HepG2 (cell line): ENCODE results near the gene RIMBP2. TPM values are rescaled to one million over a fixed set of nuclear protein-coding genes. Genes with fewer than 3 reads are reported as not detected.

Experiments used
- ATAC-seq: fragments of 200-7000 bp; cut with Tn5 transposase; 3 replicates; pipeline ENCODE4 v1.9.1; 2020; ENCODE audit warnings: mild to moderate bottlenecking, moderate library complexity
- BruUV-seq: library from RNA; stranded (reverse); fragments of 400-500 nt; replicated peaks from 2 replicates; lab custom pipeline; 2021; lab: Mats Ljungman, UMichigan
- CTCF ChIA-PET: fragments of 300-600 bp; formaldehyde crosslinking; extraction: SDS; loops from one replicate; lab custom pipeline; 2021; ENCODE audit warnings: low total read pairs, inconsistent platforms, low intra/inter-chr PET ratio; lab: Yijun Ruan, JAX
- POLR2A ChIA-PET: fragments of 350-600 bp; sonication (Branson Sonifier 250); formaldehyde crosslinking; loops from one replicate; lab custom pipeline; 2020; ENCODE audit warnings: antibody characterized with exemption, inconsistent platforms; lab: Yijun Ruan, JAX
- DNase-seq: peaks from one replicate; pipeline ENCODE4 v3.0.0-alpha.2; 2015; ENCODE audit warnings: low spot score
- FAIRE-seq: peaks from 3 replicates; lab custom pipeline; 2011; peaks lifted over from hg19 to GRCh38; lab: Jason Lieb, UNC
- H2AFZ ChIP-seq: one replicate; pipeline ENCODE4 v1.6.1; 2011; ENCODE audit warnings: low read length, inconsistent platforms
- H3K27ac ChIP-seq: fragments of 300-600 bp; 3 replicates; pipeline ENCODE4 v1.8.0; 2011; ENCODE audit warnings: mixed run types, mild to moderate bottlenecking, mixed read lengths, low read length, inconsistent platforms; ENCODE audit not compliant: insufficient read depth; ENCODE audit errors: extremely low read length
- H3K27me3 ChIP-seq, 2 experiments: fragments of 200-600 bp in 1 of 2; 2 replicates in 1 of 2; 3 replicates in 1 of 2; pipeline versions ENCODE4 v1.6.0 to v1.8.0; 2011; ENCODE audit warnings: low read length in 2 of 2, mild to moderate bottlenecking in 2 of 2, moderate library complexity in 2 of 2, inconsistent platforms in 1 of 2; ENCODE audit not compliant: insufficient read depth in 2 of 2, control insufficient read depth in 1 of 2
- H3K36me3 ChIP-seq, 2 experiments: fragments of 200-600 bp in 1 of 2; replicated peaks in 1 of 2; 2 replicates in 1 of 2; 3 replicates in 1 of 2; pipeline versions ENCODE4 v1.5.1 to v1.8.0; 2011; ENCODE audit warnings: low read length in 2 of 2, inconsistent platforms in 1 of 2; ENCODE audit not compliant: insufficient read depth in 2 of 2, control insufficient read depth in 1 of 2
- H3K4me1 ChIP-seq: 2 replicates; pipeline ENCODE4 v1.5.1; 2012; ENCODE audit warnings: low read length, inconsistent platforms; ENCODE audit not compliant: insufficient read depth
- H3K4me2 ChIP-seq: 2 replicates; pipeline ENCODE4 v1.6.0; 2011; ENCODE audit warnings: low read depth, low read length, inconsistent platforms
- H3K4me3 ChIP-seq, 3 experiments: fragments of 200-600 bp in 1 of 3; sonication (generic), shearing (Covaris generic) in 1 of 3; replicated peaks in 1 of 3; 2 replicates each; pipeline ENCODE4 v1.5.1; 2011 to 2016; ENCODE audit warnings: low read length in 3 of 3, inconsistent platforms in 2 of 3, low read depth in 2 of 3, mild to moderate bottlenecking in 2 of 3, control low read depth in 1 of 3, mixed read lengths in 1 of 3; ENCODE audit not compliant: insufficient read depth in 1 of 3
- H3K79me2 ChIP-seq: one replicate; pipeline ENCODE4 v1.6.1; 2011; ENCODE audit warnings: low read length, inconsistent platforms; ENCODE audit not compliant: insufficient read depth
- H3K9ac ChIP-seq: 2 replicates; pipeline ENCODE4 v1.6.0; 2011; ENCODE audit warnings: mild to moderate bottlenecking, low read depth, low read length, inconsistent platforms; ENCODE audit not compliant: insufficient read depth
- H3K9me3 ChIP-seq: 2 replicates; pipeline ENCODE4 v1.5.1; 2012; ENCODE audit warnings: mild to moderate bottlenecking, low read length
- H4K20me1 ChIP-seq: 2 replicates; pipeline ENCODE4 v1.6.0; 2011; ENCODE audit warnings: inconsistent platforms, mild to moderate bottlenecking, low read length, moderate library complexity; ENCODE audit not compliant: insufficient read depth
- FIP1L1 ChIP-seq: fragments of 200-400 bp; formaldehyde crosslinking; IDR thresholded peaks from 2 replicates; pipeline ENCODE4 v1.6.1; 2018; ENCODE audit warnings: low read depth, mild to moderate bottlenecking, low read length, moderate library complexity, borderline replicate concordance; ENCODE audit not compliant: insufficient read depth
- MIER2 ChIP-seq: IDR thresholded peaks from 2 replicates; pipeline ENCODE4 v1.6.1; 2016; ENCODE audit warnings: missing biosample characterization, missing genetic modification reagents
- NFYC ChIP-seq: IDR thresholded peaks from 2 replicates; pipeline ENCODE4 v1.6.1; 2016; ENCODE audit warnings: missing genetic modification reagents, missing compliant biosample characterization
- NKX3-1 ChIP-seq: sonication (generic); formaldehyde crosslinking; IDR thresholded peaks from 2 replicates; pipeline ENCODE4 v1.5.0; 2020; ENCODE audit warnings: missing genetic modification reagents
- THRA ChIP-seq: sonication (generic); formaldehyde crosslinking; IDR thresholded peaks from 2 replicates; pipeline ENCODE4 v1.4.0; 2020; ENCODE audit warnings: missing genetic modification reagents, borderline replicate concordance
- ZEB1 ChIP-seq: IDR thresholded peaks from 2 replicates; pipeline ENCODE4 v1.6.1; 2012; ENCODE audit warnings: mild to moderate bottlenecking, low read depth, inconsistent platforms; ENCODE audit not compliant: insufficient replicate concordance
- ZNF879 ChIP-seq: sonication (generic); formaldehyde crosslinking; IDR thresholded peaks from 2 replicates; pipeline ENCODE4 v1.8.1; 2023; ENCODE audit warnings: missing genetic modification reagents
- ZNF883 ChIP-seq: sonication (generic); formaldehyde crosslinking; IDR thresholded peaks from 2 replicates; pipeline ENCODE4 v1.5.1; 2020; ENCODE audit warnings: mild to moderate bottlenecking, missing genetic modification reagents; ENCODE audit errors: not compliant biosample characterization
- ZSCAN5A ChIP-seq: sonication (generic); formaldehyde crosslinking; IDR thresholded peaks from 2 replicates; pipeline ENCODE4 v1.8.0; 2022; ENCODE audit warnings: mild to moderate bottlenecking, missing genetic modification reagents, borderline replicate concordance
- WGBS: methylation state at CpG from one replicate; pipeline ENCODE4 v1.1.6; 2017; ENCODE audit warnings: low lambda C conversion rate; 5-methylcytosine and 5-hydroxymethylcytosine counted together
- in situ Hi-C: cut with HindIII; loops from 2 replicates; pipeline ENCODE4 v1.10.0; 2017; ENCODE audit warnings: low pct_unique_long_range_greater_than_20kb; ENCODE audit not compliant: extremely low pct_ligation_motif_present
- intact Hi-C: fragments of 100-400 bp; cut with micrococcal nuclease; formaldehyde crosslinking; loops from one replicate; pipeline ENCODE4 v1.10.0; 2022; ENCODE audit not compliant: unreplicated experiment
- polyA plus RNA-seq, 8 experiments: library from polyadenylated mRNA; depleted of rRNA in 3 of 8; stranded (reverse) in 7 of 8; unstranded in 1 of 8; fragments of >200 nt; fragmentation: Illumina TruSeq in 4 of 8; extraction: Trizol in 4 of 8; gene quantifications; 2 replicates each; pipeline versions ENCODE4 v1.2.1 to v1.2.3, GENCODE V29; 2011 to 2016; ENCODE audit warnings: low read depth in 4 of 8, missing spikeins in 1 of 8, mixed read lengths in 1 of 8; ENCODE audit not compliant: insufficient read depth in 1 of 8
- total RNA-seq, 5 experiments: library from RNA; depleted of rRNA; stranded (reverse); fragments of >200 nt; fragmentation: Illumina TruSeq; extraction: Trizol; gene quantifications; 2 replicates each; pipeline ENCODE4 v1.2.3, GENCODE V29; 2016; ENCODE audit warnings: low read depth in 1 of 5

Gene RIMBP2
- total and polyA plus RNA-seq, 2 of the 13 experiments (the other 11 are each of a cell fraction or from before 2014, with no cell fraction given): 0.03 TPM; not detected in 1

- H3K27me3 ChIP-seq: peaks cover 8 to 37% of the 10 kb centered on the region in 2 experiments; a peak in 3 of 5 replicates
- no peak for DNase-seq
- no peak for ATAC-seq
- WGBS: 19% methylated on average over 8 of the region's 20 CpGs
- no peak overlapping the region for H3K4me2 ChIP-seq
- no TSS peak for BruUV-seq
- no peak overlapping the region for H3K9ac ChIP-seq
- no peak for FAIRE-seq
- TF ChIP-seq ZSCAN5A (CRISPR knock-in tag) (no peak), NKX3-1 (no peak), NFYC (no peak), FIP1L1 (no peak), ZNF883 (CRISPR knock-in tag) (no peak), ZNF879 (CRISPR knock-in tag) (no peak), ZEB1 (no peak), THRA (no peak), MIER2 (no peak)
- TF ChIP-seq, all 625 proteins: peak for 0
- no peaks in the 10 kb centered on the region for H3K4me1 ChIP-seq
- intact Hi-C loops (no loop called here), in situ Hi-C loops (no loop called here)
- no peak overlapping the region for H3K27ac ChIP-seq
- H3K36me3 ChIP-seq: no peaks in the 10 kb centered on the region
- H3K79me2 ChIP-seq: no peaks in the 10 kb centered on the region
- no peak overlapping the region for H2AFZ ChIP-seq
- CTCF ChIA-PET: no interaction called here
- no peak overlapping the region for H3K4me3 ChIP-seq
- H3K9me3 ChIP-seq: no peaks in the 10 kb centered on the region
- POLR2A ChIA-PET: no interaction called here
- no peaks in the 10 kb centered on the region for H4K20me1 ChIP-seq
Measured at GRCh38 chr12:130448044-130448821, 267.9 kb downstream of the RIMBP2 start.
